Neuronal stem cell (in vitro differentiated cells): Measurements from ENCODE around the gene EFCAB5.
"Not testable (repeated sequence)": the region's sequence is repeated elsewhere in the genome, so short reads cannot be mapped to it uniquely, and the experiment has no call there.

ENCODE experiments used
- DNase-seq: peaks from one replicate; pipeline ENCODE4 v3.0.0-alpha.2; 2013; ENCODE audit warnings: low spot score
- H2AFZ ChIP-seq: one replicate; pipeline ENCODE4 v1.6.1; 2013; ENCODE audit warnings: mild to moderate bottlenecking, low read length, inconsistent platforms
- H2AK5ac ChIP-seq: 2 replicates; pipeline ENCODE4 v1.6.1; 2013; ENCODE audit warnings: low read depth, mild to moderate bottlenecking, inconsistent platforms, low read length, moderate library complexity, mixed read lengths
- H2BK120ac ChIP-seq: 2 replicates; pipeline ENCODE4 v1.6.1; 2013; ENCODE audit warnings: low read depth, mild to moderate bottlenecking, inconsistent platforms, low read length, moderate library complexity, mixed read lengths
- H2BK12ac ChIP-seq: one replicate; pipeline ENCODE4 v1.6.1; 2013; ENCODE audit warnings: low read length, inconsistent platforms
- H2BK15ac ChIP-seq: 2 replicates; pipeline ENCODE4 v1.6.1; 2013; ENCODE audit warnings: mild to moderate bottlenecking, low read length, inconsistent platforms, mixed read lengths
- H2BK5ac ChIP-seq: one replicate; pipeline ENCODE4 v1.6.1; 2013; ENCODE audit warnings: inconsistent platforms, mild to moderate bottlenecking, low read length, moderate library complexity
- H3K14ac ChIP-seq: one replicate; pipeline ENCODE4 v1.6.1; 2013; ENCODE audit warnings: low read length, inconsistent platforms
- H3K18ac ChIP-seq: 2 replicates; pipeline ENCODE4 v1.6.1; 2013; ENCODE audit warnings: low read length, inconsistent platforms
- H3K23ac ChIP-seq: 2 replicates; pipeline ENCODE4 v1.6.1; 2013; ENCODE audit warnings: low read depth, mild to moderate bottlenecking, mixed read lengths, low read length, inconsistent platforms; ENCODE audit not compliant: poor library complexity
- H3K27ac ChIP-seq: replicated peaks from 3 replicates; pipeline ENCODE4 v1.5.1; 2013; ENCODE audit warnings: low read length, inconsistent platforms
- H3K27me3 ChIP-seq, 3 experiments: 2 replicates each; pipeline ENCODE4 v1.6.1; 2013; ENCODE audit warnings: low read length in 3 of 3, mild to moderate bottlenecking in 2 of 3, inconsistent platforms in 1 of 3, low read depth in 1 of 3, mixed read lengths in 1 of 3, moderate library complexity in 1 of 3; ENCODE audit not compliant: control insufficient read depth in 3 of 3, insufficient read depth in 3 of 3
- H3K36me3 ChIP-seq, 2 donors: replicated peaks in 1 of 2; 2 replicates each; pipeline ENCODE4 v1.6.1; 2013; ENCODE audit warnings: low read length in 2 of 2; ENCODE audit not compliant: control insufficient read depth in 2 of 2, insufficient read depth in 2 of 2
- H3K4ac ChIP-seq: 2 replicates; pipeline ENCODE4 v1.6.1; 2013; ENCODE audit warnings: inconsistent platforms, mild to moderate bottlenecking, low read length, moderate library complexity
- H3K4me1 ChIP-seq, 2 donors: 1 replicate in 1 of 2; 2 replicates in 1 of 2; pipeline ENCODE4 v1.6.1; 2013; ENCODE audit warnings: low read length in 2 of 2, low read depth in 1 of 2; ENCODE audit not compliant: control insufficient read depth in 2 of 2, insufficient read depth in 1 of 2
- H3K4me2 ChIP-seq: one replicate; pipeline ENCODE4 v1.6.1; 2013; ENCODE audit warnings: mild to moderate bottlenecking, low read length, inconsistent platforms; ENCODE audit not compliant: insufficient read depth, poor library complexity, severe bottlenecking
- H3K4me3 ChIP-seq, 2 donors: 2 replicates each; pipeline ENCODE4 v1.5.1; 2013; ENCODE audit warnings: low read length in 2 of 2, mild to moderate bottlenecking in 2 of 2, inconsistent platforms in 1 of 2, moderate library complexity in 1 of 2
- H3K79me1 ChIP-seq: one replicate; pipeline ENCODE4 v1.6.1; 2013; ENCODE audit warnings: low read depth, mild to moderate bottlenecking, inconsistent platforms, low read length, moderate library complexity
- H3K9ac ChIP-seq: one replicate; pipeline ENCODE4 v1.6.1; 2013; ENCODE audit warnings: mild to moderate bottlenecking, low read depth, low read length, inconsistent platforms; ENCODE audit not compliant: poor library complexity
- H3K9me3 ChIP-seq, 2 donors: replicated peaks in 1 of 2; 2 replicates each; pipeline versions ENCODE3 to v1.6.1; 2013; ENCODE audit warnings: low read length in 2 of 2, mild to moderate bottlenecking in 2 of 2, inconsistent platforms in 1 of 2, low read depth in 1 of 2, mixed read lengths in 1 of 2, moderate library complexity in 1 of 2; ENCODE audit not compliant: control insufficient read depth in 2 of 2, insufficient read depth in 1 of 2
- H4K8ac ChIP-seq: one replicate; pipeline ENCODE4 v1.6.1; 2013; ENCODE audit warnings: low read depth, mild to moderate bottlenecking, inconsistent platforms, low read length, moderate library complexity
- H4K91ac ChIP-seq: one replicate; pipeline ENCODE4 v1.6.1; 2013; ENCODE audit warnings: low read length, low read depth, mild to moderate bottlenecking, inconsistent platforms; ENCODE audit not compliant: poor library complexity
- WGBS, 2 donors: extraction: QIAGEN DNeasy Blood & Tissue Kit; methylation state at CpG; one replicate each; pipeline ENCODE4 v1.1.7; 2013; ENCODE audit warnings: missing lambda C conversion rate in 2 of 2, mixed read lengths in 1 of 2; ENCODE audit not compliant: insufficient read length in 2 of 2, insufficient replicate concordance in 1 of 2; ENCODE audit errors: extremely low coverage in 2 of 2; 5-methylcytosine and 5-hydroxymethylcytosine counted together

EFCAB5 gene

GRCh38 chr17:30134551-30134950 lies 193.1 kb downstream of the EFCAB5 start:
- no peaks in the 10 kb centered on the region for H3K79me1 ChIP-seq
- H4K91ac ChIP-seq: no peak overlapping the region
- no peaks in the 10 kb centered on the region for H3K27me3 ChIP-seq
- no peak overlapping the region for H2BK5ac ChIP-seq
- no peak overlapping the region for H2BK15ac ChIP-seq
- no peak overlapping the region for H3K18ac ChIP-seq
- H3K14ac ChIP-seq: no peak overlapping the region
- no peak overlapping the region for H3K27ac ChIP-seq
- no peak overlapping the region for H3K4ac ChIP-seq
- H2BK120ac ChIP-seq: no peak overlapping the region
- no peak overlapping the region for H3K4me2 ChIP-seq
- no peaks in the 10 kb centered on the region for H3K4me1 ChIP-seq
- H3K36me3 ChIP-seq: peaks cover 8 to 93% of the 10 kb centered on the region in 2 donors
- H2BK12ac ChIP-seq: no peak overlapping the region
- H2AFZ ChIP-seq: no peak overlapping the region
- no peak overlapping the region for H2AK5ac ChIP-seq
- no peak for DNase-seq
- H3K23ac ChIP-seq: no peak overlapping the region
- no peak overlapping the region for H3K4me3 ChIP-seq
- no peaks in the 10 kb centered on the region for H3K9me3 ChIP-seq
- no peak overlapping the region for H4K8ac ChIP-seq
- H3K9ac ChIP-seq: no peak overlapping the region

- WGBS, 2 donors: no CpG with 5 or more reads among the region's 3 CpGs
- Histone ChIP-seq H4K91ac (no peak overlapping the region), H3K23ac (no peak overlapping the region), H3K14ac (no peak overlapping the region), H3K4me3 (no peak overlapping the region), H3K79me1 (no peaks in the 10 kb centered on the region), H2BK12ac (no peak overlapping the region), H2AFZ (no peak overlapping the region), H2BK5ac (no peak overlapping the region), H4K8ac (no peak overlapping the region), H3K4me1 (no peaks in the 10 kb centered on the region), H3K9ac (no peak overlapping the region), H3K36me3 (peaks cover 8 to 70% of the 10 kb centered on the region in 2 donors), H3K27me3 (no peaks in the 10 kb centered on the region), H3K18ac (no peak overlapping the region), H2BK120ac (no peak overlapping the region), H2BK15ac (no peak overlapping the region), H3K4ac (no peak overlapping the region), H3K9me3 (no peaks in the 10 kb centered on the region), H3K4me2 (no peak overlapping the region), H3K27ac (no peak overlapping the region), H2AK5ac (no peak overlapping the region)
- no peak for DNase-seq
These were observed 195.7 kb downstream of the EFCAB5 start for GRCh38 chr17:30137158-30137557.

DNA sequence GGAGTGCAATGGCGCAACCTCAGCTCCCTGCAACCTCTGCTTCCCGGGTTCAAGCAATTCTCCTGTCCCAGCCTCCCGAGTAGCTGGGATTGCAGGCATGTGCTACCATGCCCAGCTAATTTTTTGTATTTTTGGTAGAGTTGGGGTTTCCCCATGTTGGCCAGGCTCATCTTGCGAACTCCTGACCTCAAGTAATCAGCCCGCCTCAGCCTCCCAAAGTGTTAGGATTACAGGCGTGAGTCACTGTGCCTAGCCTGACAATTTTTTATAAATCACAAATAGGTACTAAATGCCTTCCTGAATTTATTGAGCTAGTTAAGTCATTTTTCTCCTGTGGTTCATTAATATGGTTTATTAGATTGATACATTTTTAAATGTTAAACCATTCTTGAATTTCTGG lies 206.4 kb downstream of the EFCAB5 start:
- not testable (repeated sequence) for H3K27ac ChIP-seq, H2AFZ ChIP-seq, H2BK5ac ChIP-seq, H3K4ac ChIP-seq, H4K8ac ChIP-seq, H2BK120ac ChIP-seq, H3K4me3 ChIP-seq, H3K27me3 ChIP-seq, H3K14ac ChIP-seq, H3K18ac ChIP-seq, H3K9me3 ChIP-seq, H2BK15ac ChIP-seq, H3K79me1 ChIP-seq, H4K91ac ChIP-seq, DNase-seq, H2BK12ac ChIP-seq, H3K4me1 ChIP-seq, H3K23ac ChIP-seq, H2AK5ac ChIP-seq, H3K4me2 ChIP-seq, H3K9ac ChIP-seq
- H3K36me3 ChIP-seq: peaks cover 0 to 54% of the 10 kb centered on the region in 2 donors
- WGBS, 2 donors: no CpG with 5 or more reads among the region's 6 CpGs

DNA sequence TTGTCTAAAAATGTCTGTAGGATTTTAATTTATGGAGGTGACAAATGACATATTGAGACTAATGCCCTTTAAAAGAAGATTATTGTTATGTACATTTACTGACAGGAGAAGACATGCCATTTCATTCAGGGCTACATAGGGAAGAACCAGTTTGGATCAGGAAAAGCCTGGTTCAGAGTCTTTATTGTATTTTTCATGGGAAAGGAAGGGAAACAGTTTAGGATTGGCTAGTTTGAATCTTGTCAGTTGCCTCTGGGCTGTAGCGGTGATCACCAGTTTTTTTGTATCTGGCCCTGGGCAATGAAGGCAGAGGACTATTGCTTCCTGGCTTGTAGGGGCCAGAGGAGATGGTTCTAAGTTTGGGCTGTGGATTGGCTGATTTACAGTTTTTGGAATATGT lies 206.9 kb downstream of the EFCAB5 start:
- Histone ChIP-seq H3K9ac (no peak overlapping the region), H4K8ac (no peak overlapping the region), H3K9me3 (peaks cover 0 to 3% of the 10 kb centered on the region in 2 donors), H4K91ac (no peak overlapping the region), H3K27me3 (no peaks in the 10 kb centered on the region), H3K4ac (no peak overlapping the region), H3K27ac (no peak overlapping the region), H2AK5ac (no peak overlapping the region), H2AFZ (no peak overlapping the region), H2BK120ac (no peak overlapping the region), H3K4me3 (no peak overlapping the region), H2BK12ac (no peak overlapping the region), H3K4me2 (no peak overlapping the region), H2BK15ac (no peak overlapping the region), H3K4me1 (no peaks in the 10 kb centered on the region), H3K14ac (no peak overlapping the region), H2BK5ac (no peak overlapping the region), H3K36me3 (peaks cover 0 to 51% of the 10 kb centered on the region in 2 donors), H3K79me1 (no peaks in the 10 kb centered on the region), H3K18ac (no peak overlapping the region), H3K23ac (no peak overlapping the region)
- DNase-seq: no peak
- no CpG with 5 or more reads among the region's 1 CpG for WGBS, 2 donors
